Measurements from ENCODE around the gene WDR72.

WDR72 gene

GRCh38 chr15:53753813-53754212 is 5.7 kb downstream of the WDR72 start:
- TF ChIP-seq MYC (IDR thresholded peaks at IDR 0.05; ENCODE audit: low read depth, low read length), result no peak
- no peak for TF ChIP-seq POLR2A (IDR thresholded peaks at IDR 0.05; ENCODE audit: extremely low read depth, insufficient read length)
- no peak for TF ChIP-seq MAX (IDR thresholded peaks at IDR 0.05; ENCODE audit: low read depth, low read length)
- TF ChIP-seq CTCF (IDR thresholded peaks at IDR 0.05; ENCODE audit: low read depth, low read length), result no peak
- no peak overlapping the region for H3K4me3 ChIP-seq (ENCODE audit: low read depth, low read length)
- no peak for DNase-seq (ENCODE audit: low read depth)

- TF ChIP-seq MYC (IDR thresholded peaks at IDR 0.05; ENCODE audit: low read depth, low read length) (no peak), POLR2A (IDR thresholded peaks at IDR 0.05; ENCODE audit: extremely low read depth, insufficient read length) (no peak), MAX (IDR thresholded peaks at IDR 0.05; ENCODE audit: low read depth, low read length) (no peak), CTCF (IDR thresholded peaks at IDR 0.05; ENCODE audit: low read depth, low read length) (no peak)
- H3K4me3 ChIP-seq (ENCODE audit: low read depth, low read length), result no peak overlapping the region
- no peak for DNase-seq (ENCODE audit: low read depth)
Measured at GRCh38 chr15:53752406-53752805, 7.1 kb downstream of the WDR72 start.

GRCh38 chr15:53747501-53748068 is 11.9 kb downstream of the WDR72 start:
- DNase-seq (ENCODE audit: low read depth), result no peak
- no peak for TF ChIP-seq POLR2A (IDR thresholded peaks at IDR 0.05; ENCODE audit: extremely low read depth, insufficient read length)
- no peak for TF ChIP-seq MAX (IDR thresholded peaks at IDR 0.05; ENCODE audit: low read depth, low read length)
- TF ChIP-seq CTCF (IDR thresholded peaks at IDR 0.05; ENCODE audit: low read depth, low read length), result no peak
- no peak for TF ChIP-seq MYC (IDR thresholded peaks at IDR 0.05; ENCODE audit: low read depth, low read length)
- H3K4me3 ChIP-seq (ENCODE audit: low read depth, low read length), result no peak overlapping the region

- H3K4me3 ChIP-seq (ENCODE audit: low read depth, low read length), result no peak overlapping the region
- no peak for TF ChIP-seq CTCF (IDR thresholded peaks at IDR 0.05; ENCODE audit: low read depth, low read length)
- no peak for TF ChIP-seq MYC (IDR thresholded peaks at IDR 0.05; ENCODE audit: low read depth, low read length)
- no peak for TF ChIP-seq POLR2A (IDR thresholded peaks at IDR 0.05; ENCODE audit: extremely low read depth, insufficient read length)
- no peak for TF ChIP-seq MAX (IDR thresholded peaks at IDR 0.05; ENCODE audit: low read depth, low read length)
- DNase-seq (ENCODE audit: low read depth), result no peak
Measured at GRCh38 chr15:53746101-53746500, 13.4 kb downstream of the WDR72 start.

- no peak overlapping the region for H3K4me3 ChIP-seq (ENCODE audit: low read depth, low read length)
- DNase-seq (ENCODE audit: low read depth), result no peak
- no peak for TF ChIP-seq MAX (IDR thresholded peaks at IDR 0.05; ENCODE audit: low read depth, low read length)
- no peak for TF ChIP-seq MYC (IDR thresholded peaks at IDR 0.05; ENCODE audit: low read depth, low read length)
- TF ChIP-seq CTCF (IDR thresholded peaks at IDR 0.05; ENCODE audit: low read depth, low read length), result no peak
- TF ChIP-seq POLR2A (IDR thresholded peaks at IDR 0.05; ENCODE audit: extremely low read depth, insufficient read length), result no peak
Measured at GRCh38 chr15:53739651-53740050, 19.8 kb downstream of the WDR72 start.

Measured in NB4 (cell line).